IPS-18c (cell line): ENCODE data around the gene NUP133.
A peak's percentile ranks its signal among the peaks of the same experiment; 100 is the strongest.
"Not testable (repeated sequence)": the region's sequence is repeated elsewhere in the genome, so short reads cannot be mapped to it uniquely, and the experiment has no call there.

Experiments used
- H3K4me3 ChIP-seq: 2 replicates; pipeline ENCODE4 v1.7.0; 2013; ENCODE audit warnings: low read depth, mild to moderate bottlenecking, low read length, moderate library complexity; ENCODE audit not compliant: insufficient read depth
- H3K9me3 ChIP-seq: one replicate; pipeline ENCODE4 v1.6.1; 2013; ENCODE audit warnings: mild to moderate bottlenecking, low read length, moderate library complexity; ENCODE audit not compliant: control insufficient read depth, insufficient read depth

The NUP133 gene

DNA sequence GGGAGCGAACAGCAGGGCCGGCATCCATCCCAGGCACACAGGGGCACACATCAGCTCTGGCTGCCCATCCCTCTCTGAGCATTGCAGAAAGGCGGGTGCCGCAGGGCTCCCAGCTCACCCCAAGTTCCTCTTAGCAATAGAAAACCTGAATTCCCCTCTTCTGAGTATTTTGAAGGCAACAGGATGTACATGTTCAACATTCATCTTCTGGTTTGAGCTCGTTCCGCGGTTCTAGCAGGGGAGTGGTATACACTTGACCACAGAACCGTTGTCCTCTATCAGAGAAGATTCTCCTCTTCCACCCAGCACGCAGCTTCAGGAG lies 97.8 kb downstream of the NUP133 start:
- Histone ChIP-seq H3K9me3 (no peaks in the 10 kb centered on the region), H3K4me3 (no peak overlapping the region)

DNA sequence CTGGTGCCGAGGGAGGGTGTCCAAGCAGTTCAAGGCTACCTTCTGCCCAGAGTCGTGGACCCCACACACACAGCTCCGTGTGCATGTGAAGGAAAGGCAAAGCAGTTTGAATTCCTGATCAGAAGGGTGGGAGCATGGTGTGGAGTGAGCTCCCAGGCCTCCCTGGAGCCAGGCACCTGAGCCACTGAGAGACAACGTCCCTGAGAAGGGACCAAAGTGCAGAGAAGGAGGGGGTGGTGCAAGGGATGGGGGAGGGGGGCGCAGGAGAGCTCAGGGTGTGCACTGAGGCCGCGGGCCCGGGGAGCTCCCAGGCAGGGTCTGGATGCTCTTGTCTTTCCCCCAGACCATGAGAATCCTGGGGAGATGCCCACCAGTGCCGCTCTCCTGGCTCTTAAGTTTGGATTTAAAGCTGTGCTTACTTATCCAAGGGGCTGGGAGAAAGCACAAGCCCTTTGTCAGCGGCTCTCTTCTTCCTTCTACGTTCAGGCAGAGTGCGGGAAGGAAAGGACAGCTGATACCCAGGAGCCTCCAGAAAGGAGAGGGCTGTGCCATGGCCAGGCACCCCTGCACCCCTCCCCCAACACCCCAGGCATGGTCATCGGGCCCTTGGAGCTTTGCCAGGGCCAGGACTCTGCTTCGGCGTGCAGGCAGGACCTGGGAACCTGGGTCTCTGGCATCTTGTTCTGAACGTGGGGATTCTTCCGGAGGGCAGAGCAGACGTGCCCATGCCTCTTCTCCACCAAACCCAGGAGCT lies 98.3 kb downstream of the NUP133 start:
- H3K9me3 ChIP-seq = no peaks in the 10 kb centered on the region
- H3K4me3 ChIP-seq = no peak overlapping the region

DNA sequence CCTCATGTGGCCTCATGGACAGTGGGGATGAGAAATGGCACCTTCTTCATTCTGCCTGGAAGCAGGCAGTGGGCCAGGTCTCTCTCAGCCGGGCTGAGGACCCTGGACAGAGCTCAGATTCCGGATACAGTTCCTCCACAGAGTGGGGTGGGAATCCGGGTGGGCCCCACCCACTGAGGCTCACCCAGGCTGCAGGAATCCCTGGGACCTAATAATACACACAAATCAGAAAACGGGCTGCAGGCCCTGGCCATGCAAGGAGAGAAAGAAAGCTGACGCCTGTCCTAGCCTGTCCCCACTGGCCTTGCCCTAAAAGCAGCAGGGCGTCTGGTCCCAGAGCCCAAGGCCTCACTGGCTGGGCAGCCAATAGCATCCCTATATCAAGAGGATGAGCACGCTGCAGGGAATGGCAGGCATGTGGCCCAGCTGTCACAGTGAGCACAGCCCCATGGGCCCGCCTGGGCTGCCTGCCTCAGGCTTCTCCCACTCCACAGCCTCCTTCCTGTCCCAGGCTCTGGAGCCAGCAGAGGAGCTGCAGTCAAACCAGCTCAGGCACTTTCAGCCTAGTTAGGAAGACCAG lies 99.6 kb downstream of the NUP133 start:
- Histone ChIP-seq H3K9me3 (no peaks in the 10 kb centered on the region), H3K4me3 (no peak overlapping the region)

DNA sequence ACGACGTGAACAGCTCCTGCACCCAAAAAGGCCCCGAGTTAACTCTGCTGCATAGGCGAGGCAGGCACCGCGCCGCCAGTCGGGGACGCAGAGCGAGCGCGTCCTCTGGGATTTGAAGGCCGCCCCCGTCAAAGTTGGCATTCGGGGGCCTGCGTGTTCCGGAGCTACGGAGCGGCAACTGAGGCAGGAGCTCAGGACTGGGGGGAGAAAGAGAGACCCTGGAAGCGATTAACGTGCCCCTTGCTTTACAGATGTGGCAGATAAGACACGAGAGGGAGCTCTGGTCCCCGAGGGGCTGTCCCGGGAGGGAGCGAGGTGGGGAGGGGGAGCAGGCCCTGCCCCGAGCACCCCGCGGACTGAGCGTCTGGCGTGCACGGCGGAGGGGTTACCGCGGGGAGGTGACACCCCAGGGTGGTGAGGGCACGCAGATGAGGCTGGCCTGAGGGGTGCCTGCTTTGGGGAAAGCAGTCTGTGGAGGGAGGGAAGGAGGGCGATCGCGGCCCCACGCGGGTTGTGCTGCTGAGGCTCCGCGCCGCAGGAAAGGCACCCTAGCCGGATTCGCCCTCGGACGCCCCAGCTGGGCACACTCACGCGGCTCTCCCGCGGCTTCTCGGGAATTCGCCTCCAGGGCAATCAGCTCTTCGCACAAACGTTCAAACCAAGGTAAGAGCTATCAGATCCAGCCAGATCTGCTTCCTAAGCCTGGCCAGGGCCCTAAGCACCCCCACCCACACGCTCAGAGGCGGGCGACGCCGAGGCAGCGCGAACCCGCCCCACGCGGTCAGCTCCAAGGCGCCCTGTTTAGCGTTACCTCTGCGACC lies 100.7 kb downstream of the NUP133 start:
- Histone ChIP-seq H3K9me3 (no peaks in the 10 kb centered on the region), H3K4me3 (peak overlapping the region; percentile 66)

DNA sequence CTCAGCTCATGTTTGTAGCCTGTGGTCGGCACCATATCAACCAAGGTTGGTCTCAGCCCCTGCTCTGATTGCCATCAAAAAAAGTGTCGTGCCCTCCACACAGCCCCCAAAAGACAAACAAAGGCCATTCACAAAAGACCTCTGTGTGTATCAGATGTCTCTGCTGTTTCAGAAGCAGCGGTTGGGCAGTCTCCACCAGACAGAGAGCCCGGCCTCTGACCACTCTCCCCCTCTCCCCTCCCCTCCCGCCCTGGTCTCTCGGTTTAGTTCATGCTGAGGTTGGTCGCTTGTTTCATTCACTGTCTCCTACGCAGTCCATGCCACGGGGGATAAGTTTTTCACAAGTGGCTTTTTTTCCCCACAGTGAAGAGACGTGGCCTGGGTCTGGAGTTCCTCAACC lies 101.3 kb downstream of the NUP133 start:
- Histone ChIP-seq H3K4me3 (peak overlapping the region; percentile 66), H3K9me3 (no peaks in the 10 kb centered on the region)

DNA sequence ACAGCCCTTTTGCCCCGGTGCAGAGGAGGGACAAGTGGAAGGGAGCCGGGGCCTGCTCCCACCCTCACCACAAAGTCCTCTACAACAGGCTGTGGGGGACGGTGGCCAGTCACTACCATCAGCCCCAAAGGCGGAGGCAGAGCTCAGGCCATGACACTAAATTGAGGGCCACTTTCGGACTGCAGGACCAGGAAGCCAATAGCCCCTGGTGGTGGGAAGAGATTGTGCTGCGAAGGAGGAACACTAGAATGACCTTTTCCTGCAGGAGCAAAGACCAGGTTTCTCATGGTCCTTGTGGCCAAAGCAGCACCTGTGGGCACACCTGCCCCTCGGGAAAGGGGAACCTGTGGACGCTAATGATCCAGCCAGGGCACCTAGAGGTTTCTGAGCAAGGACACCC lies 104.6 kb downstream of the NUP133 start:
- Histone ChIP-seq H3K9me3 (no peaks in the 10 kb centered on the region), H3K4me3 (no peak overlapping the region)

DNA sequence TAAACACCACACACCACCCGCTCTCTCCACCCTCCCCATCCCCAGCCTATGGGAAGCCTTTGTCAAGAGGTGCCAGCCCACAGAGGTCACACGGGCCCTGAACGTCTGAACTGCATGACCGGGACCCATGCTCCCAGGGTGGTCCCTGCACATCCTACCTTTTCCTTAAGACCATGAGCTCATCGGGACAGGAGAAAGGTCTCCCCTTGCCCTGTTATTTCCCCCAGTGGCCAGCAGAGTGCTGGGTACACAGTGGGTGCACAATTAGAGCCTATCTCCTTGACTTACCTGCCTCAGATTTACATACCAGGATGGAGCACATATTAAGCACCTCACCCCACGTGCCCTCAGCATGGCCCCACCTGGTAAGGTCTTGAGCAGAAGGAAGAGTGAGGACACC lies 105.1 kb downstream of the NUP133 start:
- Histone ChIP-seq H3K4me3 (no peak overlapping the region), H3K9me3 (no peaks in the 10 kb centered on the region)

DNA sequence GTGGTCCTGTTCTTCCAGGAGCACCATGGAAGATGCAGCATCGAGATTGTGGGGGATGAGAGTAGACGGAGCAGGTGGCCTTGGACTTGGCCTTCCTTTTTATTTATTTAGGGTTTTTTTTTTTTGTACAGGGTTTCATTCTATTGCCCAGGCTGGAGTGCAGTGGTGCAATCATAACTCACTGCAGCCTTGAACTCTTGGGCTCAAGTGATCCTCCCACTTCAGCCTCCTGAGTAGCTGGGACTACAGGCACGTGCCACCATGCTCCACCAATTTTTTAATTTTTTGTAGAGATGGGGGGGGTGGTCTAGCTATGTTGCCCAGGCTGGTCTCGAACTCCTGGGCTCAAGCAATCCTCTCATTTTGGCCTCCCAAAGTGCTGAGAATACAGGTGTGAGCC lies 105.8 kb downstream of the NUP133 start:
- H3K4me3 ChIP-seq, H3K9me3 ChIP-seq: not testable (repeated sequence)

DNA sequence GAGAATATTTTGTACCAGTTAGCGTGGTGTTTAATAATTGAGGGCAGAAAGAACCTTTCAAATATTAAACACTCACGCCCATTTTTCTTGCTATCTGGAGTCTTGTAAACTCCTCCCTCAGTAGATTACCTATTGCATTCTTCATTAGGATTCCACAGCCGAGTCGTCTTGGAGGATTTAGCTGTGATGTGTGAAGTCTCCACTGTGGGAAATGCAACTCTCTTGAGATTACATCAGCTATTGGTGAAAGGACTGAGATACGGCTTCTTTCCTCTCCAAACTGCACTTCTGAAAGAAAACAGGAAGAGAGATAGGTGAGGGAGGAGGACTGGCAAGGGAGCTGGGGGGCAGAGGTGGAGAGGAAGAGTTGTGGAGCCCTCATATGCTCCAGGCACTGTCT lies 110.4 kb downstream of the NUP133 start:
- H3K9me3 ChIP-seq = no peaks in the 10 kb centered on the region
- no peak overlapping the region for H3K4me3 ChIP-seq

DNA sequence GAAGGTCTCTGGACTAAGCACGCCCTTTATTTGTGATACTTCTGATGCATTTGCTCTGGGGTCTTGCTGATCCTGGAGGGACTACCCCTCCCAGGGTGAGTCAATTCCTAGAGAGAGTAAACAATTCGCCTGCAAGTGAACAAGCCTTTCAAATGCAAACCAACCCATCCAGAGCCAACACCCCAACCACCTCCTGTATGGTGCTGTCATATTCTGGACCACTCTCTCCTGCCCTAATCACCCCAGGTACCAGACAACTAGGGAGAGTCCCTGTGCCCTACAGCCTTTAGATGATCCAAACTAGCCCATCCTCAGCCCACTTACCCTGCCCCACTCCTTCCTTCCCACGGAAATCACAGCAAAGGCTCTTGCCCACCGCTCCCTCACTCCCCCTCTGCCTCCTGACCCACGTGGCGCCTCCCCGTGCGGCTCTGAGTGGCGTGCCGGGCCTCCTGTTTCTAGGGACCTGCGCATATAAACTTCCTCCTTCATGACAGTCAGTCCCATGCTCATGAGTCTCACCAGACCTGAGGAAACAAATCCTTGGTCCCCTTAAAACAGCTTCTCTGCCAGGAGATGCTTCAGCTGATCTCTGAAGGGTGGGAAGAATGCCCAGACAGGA lies 111.4 kb downstream of the NUP133 start:
- Histone ChIP-seq H3K4me3 (no peak overlapping the region), H3K9me3 (no peaks in the 10 kb centered on the region)

DNA sequence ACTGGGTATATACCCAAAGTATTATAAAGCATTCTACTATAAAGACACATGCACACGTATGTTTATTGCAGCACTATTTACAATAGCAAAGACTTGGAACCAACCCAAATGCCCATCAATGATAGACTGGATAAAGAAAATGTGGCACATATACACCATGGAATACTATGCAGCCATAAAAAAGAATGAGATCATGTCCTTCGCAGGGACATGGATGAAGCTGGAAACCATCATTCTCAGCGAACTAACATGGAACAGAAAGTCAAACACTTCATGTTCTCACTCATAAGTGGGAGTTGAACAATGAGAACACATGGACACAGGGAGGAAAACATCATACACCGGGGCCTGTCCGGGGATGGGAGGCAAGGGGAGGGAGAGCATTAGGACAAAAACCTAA lies 113.6 kb downstream of the NUP133 start:
- not testable (repeated sequence) for H3K9me3 ChIP-seq, H3K4me3 ChIP-seq

DNA sequence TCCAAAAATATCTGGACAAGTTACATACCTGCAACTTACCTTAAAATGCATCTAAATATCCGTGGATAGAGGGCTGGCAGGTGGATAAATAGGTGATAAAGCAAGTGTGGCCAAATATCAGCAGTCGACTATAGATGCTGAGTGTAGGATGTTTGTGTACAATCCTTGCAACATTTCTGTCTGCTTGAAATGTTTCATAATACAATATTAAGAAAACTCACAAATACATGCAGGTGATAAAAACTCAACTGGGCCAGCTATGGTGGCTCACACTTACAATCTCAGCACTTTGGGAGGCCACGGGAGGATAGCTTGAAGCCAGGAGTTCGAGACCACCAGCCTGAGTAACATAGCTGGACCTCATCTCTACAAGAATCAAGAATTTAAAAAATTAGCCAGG lies 115.2 kb downstream of the NUP133 start:
- Histone ChIP-seq H3K9me3 (peaks cover 1% of the 10 kb centered on the region), H3K4me3 (no peak overlapping the region)
